HUES6 (cell line): ENCODE measurements around the gene CUBN.
"Not testable (repeated sequence)": the region's sequence is repeated elsewhere in the genome, so short reads cannot be mapped to it uniquely, and the experiment has no call there.

ENCODE experiments used
- H3K27ac ChIP-seq: 2 replicates; pipeline ENCODE4 v1.7.0; 2013; ENCODE audit warnings: low read depth, mild to moderate bottlenecking, low read length, inconsistent platforms
- H3K27me3 ChIP-seq: 2 replicates; pipeline ENCODE4 v1.6.1; 2013; ENCODE audit warnings: low read length; ENCODE audit not compliant: control insufficient read depth, insufficient read depth
- H3K36me3 ChIP-seq: 2 replicates; pipeline ENCODE4 v1.6.1; 2013; ENCODE audit warnings: low read length; ENCODE audit not compliant: control insufficient read depth, insufficient read depth
- H3K4me1 ChIP-seq: 2 replicates; pipeline ENCODE4 v1.6.1; 2013; ENCODE audit warnings: low read length; ENCODE audit not compliant: control insufficient read depth, insufficient read depth
- H3K4me3 ChIP-seq: 2 replicates; pipeline ENCODE4 v1.5.1; 2013; ENCODE audit warnings: low read depth, low read length
- H3K9ac ChIP-seq: one replicate; pipeline ENCODE4 v1.6.1; 2013; ENCODE audit warnings: mild to moderate bottlenecking, low read length
- H3K9me3 ChIP-seq: 2 replicates; pipeline ENCODE4 v1.6.1; 2013; ENCODE audit warnings: low read depth, low read length; ENCODE audit not compliant: control insufficient read depth, insufficient read depth

Gene CUBN

DNA sequence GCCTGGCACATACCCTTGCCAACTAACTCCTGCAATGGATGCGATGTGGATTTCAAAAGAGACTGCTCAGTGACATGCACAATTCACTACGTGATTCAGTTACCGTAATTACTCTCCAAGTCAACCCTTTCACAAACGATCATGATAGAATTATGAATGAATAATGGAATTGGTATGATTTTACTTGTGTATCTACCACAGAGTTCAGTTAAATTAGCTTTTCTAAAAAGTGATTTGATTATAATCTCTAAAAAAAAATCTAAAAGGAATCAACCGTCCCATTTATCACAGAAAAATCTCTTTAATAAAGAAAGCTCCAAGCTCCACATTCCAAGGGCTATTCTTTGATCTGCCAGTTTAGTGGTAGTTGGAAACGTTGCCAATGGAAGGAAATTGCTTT, 282.0 kb downstream of the CUBN start:
- H3K9ac ChIP-seq: no peak overlapping the region
- H3K4me1 ChIP-seq: no peaks in the 10 kb centered on the region
- H3K27me3 ChIP-seq: no peaks in the 10 kb centered on the region
- H3K36me3 ChIP-seq: no peaks in the 10 kb centered on the region
- H3K4me3 ChIP-seq: no peak overlapping the region
- no peaks in the 10 kb centered on the region for H3K9me3 ChIP-seq
- H3K27ac ChIP-seq: no peak overlapping the region

- Histone ChIP-seq H3K27me3 (no peaks in the 10 kb centered on the region), H3K4me3 (no peak overlapping the region), H3K9ac (no peak overlapping the region), H3K4me1 (no peaks in the 10 kb centered on the region), H3K27ac (no peak overlapping the region), H3K36me3 (no peaks in the 10 kb centered on the region), H3K9me3 (no peaks in the 10 kb centered on the region)
Observed at GRCh38 chr10:16845248-16845647, 284.4 kb downstream of the CUBN start.

DNA sequence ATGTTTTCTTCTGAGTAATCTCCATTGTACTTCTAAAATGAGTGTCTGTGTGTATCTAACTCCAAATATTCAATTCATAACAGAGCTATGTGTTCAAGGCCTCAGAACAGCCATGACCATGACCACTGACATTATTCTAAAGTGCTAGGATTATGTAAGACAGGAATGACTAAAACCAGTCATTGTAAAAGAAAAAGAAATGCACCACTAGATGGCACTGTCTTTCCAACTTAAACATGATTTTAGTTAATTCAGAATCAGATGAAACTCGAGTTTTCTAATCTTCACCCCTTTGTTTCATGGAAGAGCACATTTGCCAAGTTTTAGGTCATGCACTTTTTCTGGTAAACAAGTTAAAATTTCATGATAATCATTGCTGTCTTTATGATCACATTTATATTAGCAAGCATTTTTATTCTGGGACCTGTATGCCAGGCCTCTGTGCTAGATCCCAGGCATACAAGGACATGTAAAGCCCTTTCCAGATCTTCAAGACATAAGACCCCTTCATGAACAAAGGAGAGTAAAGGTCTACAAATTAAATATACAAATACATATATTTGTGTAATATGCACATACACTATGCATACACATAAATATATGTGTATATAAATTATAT, 286.2 kb downstream of the CUBN start:
- Histone ChIP-seq H3K9me3 (no peaks in the 10 kb centered on the region), H3K36me3 (no peaks in the 10 kb centered on the region), H3K9ac (no peak overlapping the region), H3K4me3 (no peak overlapping the region), H3K27ac (no peak overlapping the region), H3K27me3 (no peaks in the 10 kb centered on the region), H3K4me1 (no peaks in the 10 kb centered on the region)

GRCh38 chr10:16835228-16835627, 294.4 kb downstream of the CUBN start:
- H3K4me1 ChIP-seq: no peaks in the 10 kb centered on the region
- no peak overlapping the region for H3K9ac ChIP-seq
- no peaks in the 10 kb centered on the region for H3K36me3 ChIP-seq
- H3K4me3 ChIP-seq: no peak overlapping the region
- H3K27me3 ChIP-seq: no peaks in the 10 kb centered on the region
- no peaks in the 10 kb centered on the region for H3K9me3 ChIP-seq
- H3K27ac ChIP-seq: no peak overlapping the region

DNA sequence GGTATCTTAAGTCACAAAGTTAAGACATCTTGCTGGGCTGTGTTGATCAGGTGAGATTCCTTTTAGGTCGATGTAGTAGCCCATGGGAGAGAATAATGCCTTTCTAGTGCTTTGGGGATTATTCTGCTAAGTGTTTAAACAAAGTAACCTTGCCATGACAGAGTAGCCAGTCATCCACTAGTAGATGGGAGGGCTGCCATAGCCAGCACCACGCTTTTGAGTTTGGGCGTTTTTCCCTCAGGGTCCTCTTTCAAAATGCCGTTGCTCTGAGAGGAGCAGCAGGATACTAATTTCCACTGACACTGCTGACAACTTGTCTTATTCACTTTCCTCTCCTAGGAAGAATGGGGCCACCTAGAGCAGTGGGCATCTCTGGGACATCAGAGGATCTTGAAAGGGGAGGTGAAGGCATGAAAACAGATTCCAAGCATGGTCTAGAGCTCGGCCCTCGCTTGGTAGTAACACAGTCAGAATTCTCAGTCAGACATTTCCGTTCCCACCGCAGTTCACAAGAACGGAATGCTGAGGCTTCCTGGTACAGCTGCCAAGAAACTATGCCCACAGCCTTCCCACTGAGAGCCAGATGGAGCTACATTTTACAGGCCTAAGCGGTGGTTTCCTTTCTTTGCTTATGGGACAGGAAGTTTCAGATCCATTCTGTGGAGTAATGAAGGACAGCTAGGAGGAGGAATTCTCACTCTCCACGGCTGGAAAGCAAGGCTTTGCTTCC, 297.1 kb downstream of the CUBN start:
- no peaks in the 10 kb centered on the region for H3K36me3 ChIP-seq
- no peak overlapping the region for H3K9ac ChIP-seq
- no peaks in the 10 kb centered on the region for H3K27me3 ChIP-seq
- no peak overlapping the region for H3K4me3 ChIP-seq
- H3K9me3 ChIP-seq: no peaks in the 10 kb centered on the region
- no peaks in the 10 kb centered on the region for H3K4me1 ChIP-seq
- no peak overlapping the region for H3K27ac ChIP-seq

DNA sequence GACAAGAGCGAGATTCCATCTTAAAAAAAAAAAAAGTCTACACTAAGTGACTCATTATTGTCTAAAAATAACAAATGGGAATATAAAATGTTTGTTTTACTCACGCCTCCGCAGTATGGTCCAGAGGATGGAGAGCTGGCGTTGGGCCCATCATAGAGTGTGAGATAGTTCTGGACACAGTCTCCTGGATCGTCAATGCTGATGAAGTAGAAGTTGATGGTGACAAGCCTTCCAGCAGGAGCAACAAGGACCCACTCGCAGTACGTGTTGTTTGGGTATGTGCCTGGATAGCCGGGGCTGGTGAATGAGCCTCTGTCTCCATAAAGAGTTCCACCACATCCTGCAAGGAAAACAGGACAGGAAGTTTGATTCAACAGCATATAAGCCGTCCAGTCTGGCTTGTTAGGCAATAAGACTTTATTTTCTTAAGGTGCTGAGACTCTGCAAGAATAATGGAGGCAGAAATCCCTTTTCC, 300.9 kb downstream of the CUBN start:
- no peaks in the 10 kb centered on the region for H3K36me3 ChIP-seq
- no peaks in the 10 kb centered on the region for H3K27me3 ChIP-seq
- H3K27ac ChIP-seq: no peak overlapping the region
- H3K9me3 ChIP-seq: peaks cover 5% of the 10 kb centered on the region; the same call in 1 of the 2 replicates
- H3K9ac ChIP-seq: no peak overlapping the region
- no peaks in the 10 kb centered on the region for H3K4me1 ChIP-seq
- H3K4me3 ChIP-seq: no peak overlapping the region

DNA sequence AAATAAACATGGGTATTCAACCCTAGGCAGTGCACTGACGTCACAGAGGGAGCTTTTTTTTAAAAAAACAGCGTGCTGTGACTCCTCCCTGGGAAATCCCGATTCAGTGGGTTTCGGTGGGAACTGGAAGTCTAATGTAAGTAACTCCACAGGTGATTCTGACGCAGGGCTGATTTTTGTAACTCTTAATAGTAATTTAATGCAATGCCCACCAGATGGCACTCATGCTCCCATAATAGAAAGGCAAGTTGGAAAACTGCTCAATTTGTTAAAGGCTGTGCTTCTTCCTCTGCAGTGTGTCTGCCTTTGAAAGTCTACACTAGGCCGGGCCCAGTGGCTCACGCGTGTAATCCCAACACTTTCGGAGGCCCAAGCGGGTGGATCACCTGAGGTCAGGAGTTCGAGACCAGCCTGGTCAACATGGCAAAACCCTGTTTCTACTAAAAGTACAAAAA, 301.5 kb downstream of the CUBN start:
- Histone ChIP-seq H3K27ac (no peak overlapping the region), H3K9me3 (peaks cover 11% of the 10 kb centered on the region), H3K36me3 (no peaks in the 10 kb centered on the region), H3K4me3 (no peak overlapping the region), H3K27me3 (no peaks in the 10 kb centered on the region), H3K9ac (no peak overlapping the region), H3K4me1 (no peaks in the 10 kb centered on the region)

DNA sequence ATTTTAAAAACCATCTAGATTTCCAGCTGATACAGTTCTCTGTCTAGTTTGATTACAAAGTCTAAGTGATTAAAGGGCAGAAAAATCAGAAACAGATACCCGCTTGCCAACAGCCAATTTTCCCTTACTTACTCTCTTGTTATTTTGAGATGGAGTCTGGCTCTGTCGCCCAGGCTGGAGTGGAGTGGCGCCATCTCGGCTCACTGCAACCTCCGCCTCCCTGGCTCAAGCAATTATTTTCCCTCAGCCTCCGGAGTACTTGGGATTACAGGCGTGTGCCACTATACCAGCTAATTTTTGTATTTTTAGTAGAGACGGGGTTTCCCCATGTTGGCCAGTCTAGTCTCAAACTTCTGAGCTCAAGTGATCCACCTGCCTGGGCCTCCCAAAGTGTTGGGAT, 302.1 kb downstream of the CUBN start:
- H3K27ac ChIP-seq, H3K9ac ChIP-seq, H3K27me3 ChIP-seq, H3K4me3 ChIP-seq, H3K4me1 ChIP-seq, H3K36me3 ChIP-seq: not testable (repeated sequence)
- peaks cover 18% of the 10 kb centered on the region for H3K9me3 ChIP-seq

GRCh38 chr10:16822726-16823360, 306.8 kb downstream of the CUBN start:
- Histone ChIP-seq H3K4me3 (no peak overlapping the region), H3K27me3 (0 out of 2 replicates have a peak, but pooled peaks cover 3% of the 10 kb centered on the region), H3K9ac (no peak overlapping the region), H3K27ac (no peak overlapping the region), H3K36me3 (no peaks in the 10 kb centered on the region), H3K9me3 (peaks cover 35% of the 10 kb centered on the region), H3K4me1 (0 out of 2 replicates have a peak, but pooled peaks cover 4% of the 10 kb centered on the region)

DNA sequence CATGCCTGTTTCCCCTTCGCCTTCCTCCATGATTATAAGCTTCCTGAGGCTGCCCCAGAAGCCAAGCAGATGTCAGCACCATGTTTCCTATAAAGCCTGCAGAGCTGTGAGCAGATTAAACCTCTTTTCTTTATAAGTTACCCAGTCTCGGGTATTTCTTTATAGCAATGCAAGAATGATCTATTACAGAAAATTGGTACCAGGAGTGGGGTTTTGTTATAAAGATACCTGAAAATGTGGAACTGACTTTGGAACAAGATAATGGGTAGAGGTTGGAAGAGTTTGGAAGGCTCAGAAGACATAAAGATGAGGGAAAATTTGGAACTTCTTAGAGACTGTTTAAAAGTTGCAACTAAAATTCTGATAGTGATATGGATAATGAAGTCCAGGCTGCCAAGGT, 307.6 kb downstream of the CUBN start:
- H3K4me1 ChIP-seq: 0 out of 2 replicates have a peak, but pooled peaks cover 4% of the 10 kb centered on the region
- H3K27ac ChIP-seq: no peak overlapping the region
- H3K9ac ChIP-seq: no peak overlapping the region
- H3K36me3 ChIP-seq: no peaks in the 10 kb centered on the region
- peaks cover 35% of the 10 kb centered on the region for H3K9me3 ChIP-seq
- 0 out of 2 replicates have a peak, but pooled peaks cover 3% of the 10 kb centered on the region for H3K27me3 ChIP-seq
- no peak overlapping the region for H3K4me3 ChIP-seq

DNA sequence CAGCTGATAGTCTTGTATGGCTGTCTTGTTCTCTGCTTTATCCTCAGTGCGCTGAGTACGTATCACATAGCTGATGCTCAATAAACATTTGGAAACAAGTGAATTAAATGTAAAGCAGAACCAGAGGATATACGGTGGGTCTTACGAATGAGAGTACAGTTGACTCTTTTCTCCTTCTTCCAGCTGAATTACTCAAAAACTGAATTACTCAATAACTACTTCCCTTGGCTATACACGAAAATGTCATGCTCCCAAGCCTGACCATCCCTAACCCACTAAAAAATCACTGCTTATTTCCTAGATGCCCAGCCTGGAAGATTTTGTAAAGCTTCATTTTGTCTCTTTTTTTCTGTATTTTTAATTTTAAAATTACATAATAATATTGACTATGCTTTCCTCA, 309.2 kb downstream of the CUBN start:
- H3K4me1 ChIP-seq: peaks cover 11% of the 10 kb centered on the region; the same call in 1 of the 2 replicates
- H3K4me3 ChIP-seq: no peak overlapping the region
- H3K36me3 ChIP-seq: no peaks in the 10 kb centered on the region
- H3K27ac ChIP-seq: no peak overlapping the region
- H3K9ac ChIP-seq: no peak overlapping the region
- 0 out of 2 replicates have a peak, but pooled peaks cover 3% of the 10 kb centered on the region for H3K27me3 ChIP-seq
- H3K9me3 ChIP-seq: peaks cover 35% of the 10 kb centered on the region
